SH-SY5Y (cell line): ENCODE results near the gene KANSL1.

Experiments
- GATA2 ChIP-seq: IDR thresholded peaks from 2 replicates; pipeline ENCODE4 v1.6.1; 2011; ENCODE audit warnings: mild to moderate bottlenecking, low read depth, low read length
- GATA3 ChIP-seq: IDR thresholded peaks from 2 replicates; pipeline ENCODE4 v1.6.1; 2011; ENCODE audit warnings: low read depth, mild to moderate bottlenecking, low read length, moderate library complexity

GRCh38 chr17:46001390-46002310 is 191.6 kb downstream of the KANSL1 start:
- no peak for TF ChIP-seq GATA2
- TF ChIP-seq GATA3 = no peak
